ENCODE data around the gene INSR. TPM values are rescaled to one million over a fixed set of nuclear protein-coding genes. Genes with fewer than 3 reads are reported as not detected.

Gene INSR
- total and polyA plus RNA-seq, 7 experiments from 2014 or later = 0.29 to 9.9 (median 2.7) TPM

GRCh38 chr19:7194566-7194965 is 99.6 kb downstream of the INSR start:
- peaks cover 12 to 36% (median 29%) of the 10 kb centered on the region in 7 donors for H3K4me1 Mint-ChIP-seq
- peaks cover 29 to 31% of the 10 kb centered on the region in 2 donors for H3K4me1 ChIP-seq (ENCODE audit: control insufficient read depth in 2 of 2, insufficient read depth in 2 of 2, low read length in 2 of 2)
- ChIA-PET CTCF (interaction anchor here (0.6 to 0.7 kb wide), 2 partner anchors 14 to 507 kb away, joined by 3 to 4 read pairs; no protein-coding TSS in a partner anchor), POLR2A (interaction anchor here (0.6 to 0.7 kb wide), 3 partner anchors 12 to 1637 kb away, joined by 3 to 4 read pairs (median 3); no protein-coding TSS in a partner anchor)
- peaks cover 0 to 7% (median 0%) of the 10 kb centered on the region in 5 donors for H3K36me3 Mint-ChIP-seq
- no peak overlapping the region for H3K27ac Mint-ChIP-seq
- no peaks in the 10 kb centered on the region for H3K27me3 ChIP-seq (ENCODE audit: control insufficient read depth in 2 of 2, insufficient read depth in 2 of 2, low read length in 2 of 2)
- peaks cover 0 to 12% (median 0%) of the 10 kb centered on the region in 11 donors for H3K9me3 Mint-ChIP-seq
- no peak overlapping the region for H3K4me3 ChIP-seq (ENCODE audit: low read length)
- H3K27me3 Mint-ChIP-seq = peaks cover 0 to 54% (median 0%) of the 10 kb centered on the region in 5 donors
- no peaks in the 10 kb centered on the region for H3K36me3 ChIP-seq (ENCODE audit: control insufficient read depth in 2 of 3, insufficient read depth in 3 of 3, low read length in 3 of 3)
- H3K27ac ChIP-seq (ENCODE audit: low read depth, low read length) = no peak overlapping the region
- no peak for DNase-seq
- no peak for ATAC-seq
- intact Hi-C loops (cut with micrococcal nuclease) = loop anchor here in 1 of 2 donors (10.0 kb wide), 1 partner anchor 1110 kb away; the partner anchor contains the start of gene CD320
- H3K9me3 ChIP-seq (ENCODE audit: control insufficient read depth in 2 of 3, low read length in 3 of 3) = no peaks in the 10 kb centered on the region
- peak overlapping the region in 1 of 10 donors; percentile 45 for H3K4me3 Mint-ChIP-seq

GRCh38 chr19:7191946-7192691 is 102.1 kb downstream of the INSR start:
- intact Hi-C loops (cut with micrococcal nuclease) = loop anchor here in 1 of 2 donors (10.0 kb wide), 1 partner anchor 1113 kb away; the partner anchor contains the start of gene CD320
- Mint-ChIP-seq H3K4me1 (peaks cover 12 to 29% (median 24%) of the 10 kb centered on the region in 7 donors), H3K4me3 (peak overlapping the region; percentile 48 to 78 (median 75)), H3K27ac (peak overlapping the region in 8 of 9 donors; percentile 45 to 90 (median 78)), H3K9me3 (peaks cover 0 to 4% (median 0%) of the 10 kb centered on the region in 11 donors), H3K36me3 (no peaks in the 10 kb centered on the region), H3K27me3 (peaks cover 0 to 40% (median 0%) of the 10 kb centered on the region in 5 donors)
- H3K4me1 ChIP-seq (ENCODE audit: control insufficient read depth in 2 of 2, insufficient read depth in 2 of 2, low read length in 2 of 2) = peaks cover 21 to 22% of the 10 kb centered on the region in 2 donors
- POLR2A ChIA-PET = interaction anchor here (0.7 to 0.8 kb wide), 3 partner anchors 9 to 445 kb away, joined by 3 to 6 read pairs (median 4); no protein-coding TSS in a partner anchor
- DNase-seq = peak in 8 of 9 donors; percentile 34 to 74 (median 66)
- CTCF ChIA-PET = interaction anchor here (0.6 to 1.0 kb wide), 3 partner anchors 10 to 710 kb away, joined by 3 to 4 read pairs (median 4); no protein-coding TSS in a partner anchor
- no peak overlapping the region for H3K27ac ChIP-seq (ENCODE audit: low read depth, low read length)
- H3K36me3 ChIP-seq (ENCODE audit: control insufficient read depth in 2 of 3, insufficient read depth in 3 of 3, low read length in 3 of 3) = no peaks in the 10 kb centered on the region
- no peaks in the 10 kb centered on the region for H3K27me3 ChIP-seq (ENCODE audit: control insufficient read depth in 2 of 2, insufficient read depth in 2 of 2, low read length in 2 of 2)
- H3K9me3 ChIP-seq (ENCODE audit: control insufficient read depth in 2 of 3, low read length in 3 of 3) = no peaks in the 10 kb centered on the region
- peak; percentile 69 for ATAC-seq
- H3K4me3 ChIP-seq (ENCODE audit: low read length) = no peak overlapping the region

- Mint-ChIP-seq H3K9me3 (peaks cover 0 to 3% (median 0%) of the 10 kb centered on the region in 11 donors), H3K4me3 (no peak overlapping the region), H3K27me3 (peaks cover 0 to 24% (median 0%) of the 10 kb centered on the region in 5 donors), H3K4me1 (peaks cover 12 to 36% (median 28%) of the 10 kb centered on the region in 7 donors), H3K36me3 (no peaks in the 10 kb centered on the region), H3K27ac (no peak overlapping the region)
- Histone ChIP-seq H3K27me3 (ENCODE audit: control insufficient read depth in 2 of 2, insufficient read depth in 2 of 2, low read length in 2 of 2) (no peaks in the 10 kb centered on the region), H3K9me3 (ENCODE audit: control insufficient read depth in 2 of 3, low read length in 3 of 3) (no peaks in the 10 kb centered on the region), H3K27ac (ENCODE audit: low read depth, low read length) (no peak overlapping the region), H3K36me3 (ENCODE audit: control insufficient read depth in 2 of 3, insufficient read depth in 3 of 3, low read length in 3 of 3) (no peaks in the 10 kb centered on the region), H3K4me1 (ENCODE audit: control insufficient read depth in 2 of 2, insufficient read depth in 2 of 2, low read length in 2 of 2) (peaks cover 16 to 30% of the 10 kb centered on the region in 2 donors), H3K4me3 (ENCODE audit: low read length) (no peak overlapping the region)
- ChIA-PET POLR2A (interaction anchor here (1.3 kb wide), 1 partner anchor 9 kb away, joined by 5 read pairs; no protein-coding TSS in a partner anchor), CTCF (no interaction called here)
- intact Hi-C loops (cut with micrococcal nuclease) = no loop called here
- DNase-seq (no peak), ATAC-seq (no peak)
These were observed 105.2 kb downstream of the INSR start for GRCh38 chr19:7188698-7189629.

GRCh38 chr19:7187605-7188339 is 106.4 kb downstream of the INSR start:
- Histone ChIP-seq H3K4me1 (ENCODE audit: control insufficient read depth in 2 of 2, insufficient read depth in 2 of 2, low read length in 2 of 2) (peaks cover 15 to 42% of the 10 kb centered on the region in 2 donors), H3K27ac (ENCODE audit: low read depth, low read length) (no peak overlapping the region), H3K36me3 (ENCODE audit: control insufficient read depth in 2 of 3, insufficient read depth in 3 of 3, low read length in 3 of 3) (no peaks in the 10 kb centered on the region), H3K9me3 (ENCODE audit: control insufficient read depth in 2 of 3, low read length in 3 of 3) (no peaks in the 10 kb centered on the region), H3K4me3 (ENCODE audit: low read length) (no peak overlapping the region), H3K27me3 (ENCODE audit: control insufficient read depth in 2 of 2, insufficient read depth in 2 of 2, low read length in 2 of 2) (no peaks in the 10 kb centered on the region)
- POLR2A ChIA-PET = no interaction called here
- CTCF ChIA-PET = no interaction called here
- H3K27me3 Mint-ChIP-seq = peaks cover 0 to 17% (median 0%) of the 10 kb centered on the region in 5 donors
- peaks cover 20 to 42% (median 28%) of the 10 kb centered on the region in 7 donors for H3K4me1 Mint-ChIP-seq
- H3K36me3 Mint-ChIP-seq = no peaks in the 10 kb centered on the region
- no peak for ATAC-seq
- H3K9me3 Mint-ChIP-seq = peaks cover 0 to 3% (median 0%) of the 10 kb centered on the region in 11 donors
- no peak overlapping the region for H3K4me3 Mint-ChIP-seq
- intact Hi-C loops (cut with micrococcal nuclease) = no loop called here
- no peak for DNase-seq
- H3K27ac Mint-ChIP-seq = peak overlapping the region in 1 of 9 donors; percentile 30

- intact Hi-C loops (cut with micrococcal nuclease) = no loop called here
- Mint-ChIP-seq H3K4me3 (peak overlapping the region in 7 of 10 donors; percentile 9 to 94 (median 76)), H3K27me3 (no peaks in the 10 kb centered on the region), H3K27ac (peak overlapping the region in 5 of 9 donors; percentile 80 to 90 (median 88)), H3K4me1 (peaks cover 11 to 37% (median 17%) of the 10 kb centered on the region in 7 donors), H3K36me3 (no peaks in the 10 kb centered on the region), H3K9me3 (peaks cover 0 to 2% (median 0%) of the 10 kb centered on the region in 11 donors)
- no peaks in the 10 kb centered on the region for H3K9me3 ChIP-seq (ENCODE audit: control insufficient read depth in 2 of 3, low read length in 3 of 3)
- peaks cover 5 to 32% of the 10 kb centered on the region in 2 donors for H3K4me1 ChIP-seq (ENCODE audit: control insufficient read depth in 2 of 2, insufficient read depth in 2 of 2, low read length in 2 of 2)
- no peaks in the 10 kb centered on the region for H3K27me3 ChIP-seq (ENCODE audit: control insufficient read depth in 2 of 2, insufficient read depth in 2 of 2, low read length in 2 of 2)
- no peak for ATAC-seq
- ChIA-PET POLR2A (interaction anchor here (0.5 to 1.1 kb wide), 3 partner anchors 12 to 167 kb away, joined by 3 to 4 read pairs (median 3); partner anchors contain the start of gene ARHGEF18), CTCF (interaction anchor here (0.6 kb wide), 1 partner anchor 677 kb away, joined by 5 read pairs; no protein-coding TSS in a partner anchor)
- DNase-seq = no peak
- no peak overlapping the region for H3K27ac ChIP-seq (ENCODE audit: low read depth, low read length)
- H3K4me3 ChIP-seq (ENCODE audit: low read length) = no peak overlapping the region
- H3K36me3 ChIP-seq (ENCODE audit: control insufficient read depth in 2 of 3, insufficient read depth in 3 of 3, low read length in 3 of 3) = no peaks in the 10 kb centered on the region
These were observed 111.7 kb downstream of the INSR start for GRCh38 chr19:7182489-7182888.

Data from naive thymus-derived CD4-positive, alpha-beta T cell (primary cell).